K562 (cell line): ENCODE results near the gene UGT1A9. TPM values are rescaled to one million over a fixed set of nuclear protein-coding genes. Genes with fewer than 3 reads are reported as not detected.

Experiments used
- ATAC-seq: fragments of 200-7000 bp; cut with Tn5 transposase; 3 replicates; pipeline ENCODE4 v1.9.1; 2020; ENCODE audit warnings: moderate library complexity
- BruUV-seq: library from RNA; stranded (reverse); fragments of 400-500 nt; replicated peaks from 2 replicates; lab custom pipeline; 2021; lab: Mats Ljungman, UMichigan
- CTCF ChIA-PET: fragments of 300-600 bp; formaldehyde crosslinking; extraction: SDS; loops from one replicate; lab custom pipeline; 2021; ENCODE audit warnings: low intra/inter-chr PET ratio; lab: Yijun Ruan, JAX
- POLR2A ChIA-PET: fragments of 300-600, 350-650 bp; sonication (Branson Sonifier 250); formaldehyde crosslinking; extraction: SDS; loops from one replicate; lab custom pipeline; 2021; ENCODE audit warnings: antibody characterized with exemption, inconsistent platforms; lab: Yijun Ruan, JAX
- DNase-seq, 4 experiments: peaks; one replicate each; pipeline versions ENCODE4 v3.0.0 to v3.0.0-alpha.2; 2011 to 2018; ENCODE audit warnings: low spot score in 3 of 4, mixed read lengths in 3 of 4; ENCODE audit errors: extremely low read depth in 1 of 4
- FAIRE-seq: peaks from 2 replicates; lab custom pipeline; 2011; peaks lifted over from hg19 to GRCh38; lab: Jason Lieb, UNC
- H2AFZ ChIP-seq: 2 replicates; pipeline ENCODE4 v1.6.0; 2011; ENCODE audit warnings: low read depth, low read length, control low read depth, inconsistent platforms
- H3K27ac ChIP-seq: fragments of 200-600 bp; 3 replicates; pipeline ENCODE4 v1.8.0; 2011; ENCODE audit warnings: low read depth, mild to moderate bottlenecking, control low read depth, inconsistent platforms, low read length, moderate library complexity, mixed read lengths; ENCODE audit errors: extremely low read depth
- H3K27me3 ChIP-seq, 2 experiments: fragments of 300-600 bp in 1 of 2; 2 replicates in 1 of 2; 3 replicates in 1 of 2; pipeline versions ENCODE4 v1.6.0 to v1.8.0; 2011; ENCODE audit warnings: inconsistent platforms in 2 of 2, low read length in 2 of 2, mild to moderate bottlenecking in 1 of 2, mixed read lengths in 1 of 2, moderate library complexity in 1 of 2; ENCODE audit not compliant: control insufficient read depth in 2 of 2, insufficient read depth in 2 of 2
- H3K36me3 ChIP-seq: fragments of 300-600 bp; 3 replicates; pipeline ENCODE4 v1.8.0; 2011; ENCODE audit warnings: mild to moderate bottlenecking, low read length, inconsistent platforms; ENCODE audit not compliant: control insufficient read depth, insufficient read depth
- H3K4me1 ChIP-seq, 2 experiments: fragments of 200-600 bp in 1 of 2; replicated peaks in 1 of 2; 2 replicates in 1 of 2; 3 replicates in 1 of 2; pipeline versions ENCODE4 v1.5.1 to v1.8.0; 2011; ENCODE audit warnings: inconsistent platforms in 2 of 2, low read length in 2 of 2, mild to moderate bottlenecking in 1 of 2, mixed read lengths in 1 of 2, moderate library complexity in 1 of 2; ENCODE audit not compliant: control insufficient read depth in 2 of 2, insufficient read depth in 2 of 2
- H3K4me2 ChIP-seq: 2 replicates; pipeline ENCODE4 v1.6.1; 2011; ENCODE audit warnings: low read length, control low read depth, inconsistent platforms, mixed read lengths; ENCODE audit not compliant: insufficient read depth
- H3K4me3 ChIP-seq: fragments of 200-600 bp; sonication (generic), shearing (Covaris generic); 2 replicates; pipeline ENCODE4 v1.5.1; 2016; ENCODE audit warnings: control low read depth, inconsistent platforms
- H3K79me2 ChIP-seq: fragments of 200-600 bp; 3 replicates; pipeline ENCODE4 v1.8.0; 2011; ENCODE audit warnings: low read length, inconsistent platforms; ENCODE audit not compliant: control insufficient read depth, insufficient read depth
- H3K9ac ChIP-seq, 2 experiments: 2 replicates each; pipeline versions ENCODE4 v1.6.0 to v1.6.1; 2011; ENCODE audit warnings: low read depth in 2 of 2, low read length in 2 of 2, control low read depth in 1 of 2, inconsistent platforms in 1 of 2, mild to moderate bottlenecking in 1 of 2, mixed read lengths in 1 of 2; ENCODE audit not compliant: insufficient read depth in 1 of 2
- H3K9me1 ChIP-seq: one replicate; pipeline ENCODE4 v1.6.0; 2011; ENCODE audit warnings: inconsistent platforms, mild to moderate bottlenecking, low read length, moderate library complexity; ENCODE audit not compliant: control insufficient read depth, insufficient read depth
- H3K9me3 ChIP-seq: replicated peaks from 2 replicates; pipeline ENCODE4 v1.5.1; 2011; ENCODE audit warnings: low read depth, low read length, inconsistent platforms; ENCODE audit not compliant: control insufficient read depth, insufficient read depth
- H4K20me1 ChIP-seq: replicated peaks from 2 replicates; pipeline ENCODE4 v1.6.1; 2011; ENCODE audit warnings: low read length, inconsistent platforms, mixed read lengths; ENCODE audit not compliant: control insufficient read depth, insufficient read depth
- BRF1 ChIP-seq: IDR thresholded peaks from 3 replicates; pipeline ENCODE4 v1.6.1; 2011; ENCODE audit warnings: borderline replicate concordance, mild to moderate bottlenecking; ENCODE audit not compliant: insufficient read length; ENCODE audit errors: extremely low read depth
- DPF2 ChIP-seq: fragments of 450-650 bp; IDR thresholded peaks from 2 replicates; pipeline ENCODE4 v1.6.1; 2016
- NFRKB ChIP-seq: fragments of 450-650 bp; IDR thresholded peaks from 2 replicates; pipeline ENCODE4 v1.6.1; 2016; ENCODE audit warnings: low read depth
- RFX7 ChIP-seq: fragments of 250-450 bp; sonication (Bioruptor Pico); IDR thresholded peaks from 2 replicates; pipeline ENCODE4 v1.5.1; 2021; ENCODE audit warnings: mild to moderate bottlenecking
- SNIP1 ChIP-seq: fragments of 450-650 bp; IDR thresholded peaks from 2 replicates; pipeline ENCODE4 v1.7.1; 2017; ENCODE audit warnings: low read depth, mild to moderate bottlenecking
- ZSCAN29 ChIP-seq: fragments of 450-650 bp; IDR thresholded peaks from 2 replicates; pipeline ENCODE4 v1.6.1; 2017
- WGBS: fragments of 100-300 bp; shearing (Covaris generic); methylation state at CpG from one replicate; pipeline ENCODE4 v1.1.6; 2016; ENCODE audit warnings: low coverage, mixed read lengths; ENCODE audit not compliant: insufficient coverage; ENCODE audit errors: missing lambda C conversion rate; 5-methylcytosine and 5-hydroxymethylcytosine counted together
- in situ Hi-C: fragments of 300-500 bp; cut with MboI; formaldehyde crosslinking; loops from 4 replicates; pipeline ENCODE4 v1.15.0; 2018; ENCODE audit warnings: inconsistent platforms, mixed read lengths
- intact Hi-C: fragments of 100-400 bp; cut with micrococcal nuclease; formaldehyde crosslinking; loops from 2 replicates; pipeline ENCODE4 v1.14.2; 2022
- polyA plus RNA-seq, 8 experiments: library from polyadenylated mRNA; depleted of rRNA in 4 of 8; stranded (reverse) in 5 of 8; unstranded in 3 of 8; fragments of >200 nt; fragmentation: Nextera tagmentation in 2 of 8; fragmentation: Illumina TruSeq in 1 of 8; extraction: Ambion mirVana in 2 of 8; extraction: Trizol in 1 of 8; gene quantifications; 2 replicates each; pipeline versions ENCODE4 v1.2.1 to v1.2.3, GENCODE V29; 2011 to 2014; ENCODE audit warnings: inconsistent platforms in 1 of 8, missing spikeins in 1 of 8
- total RNA-seq, 7 experiments: library from RNA; depleted of rRNA in 6 of 7; stranded (reverse); fragments of >200 nt in 6 of 7; fragmentation: Illumina TruSeq in 2 of 7; extraction: Trizol in 2 of 7; gene quantifications; 2 replicates each; pipeline versions ENCODE4 v1.2.1 to v1.2.3, GENCODE V29; 2011 to 2021; ENCODE audit warnings: low replicate concordance in 1 of 7
- TF ChIP-seq, protein P1 (sequence below), 2 experiments: fragments of 150-350 bp in 1 of 2; IDR thresholded peaks; 2 replicates each; pipeline ENCODE4 v1.6.1; 2012 to 2016; ENCODE audit warnings: low read depth in 2 of 2, low read length in 2 of 2, mild to moderate bottlenecking in 1 of 2, moderate library complexity in 1 of 2
- TF ChIP-seq, protein P2 (sequence below): fragments of 450-650 bp; IDR thresholded peaks from 2 replicates; pipeline ENCODE4 v1.7.0; 2016; ENCODE audit warnings: borderline replicate concordance

Gene UGT1A9
- total and polyA plus RNA-seq, 9 of the 15 experiments (the other 6 are each of a cell fraction or from before 2014, with no cell fraction given) = 0.09 TPM; not detected in 8

DNA sequence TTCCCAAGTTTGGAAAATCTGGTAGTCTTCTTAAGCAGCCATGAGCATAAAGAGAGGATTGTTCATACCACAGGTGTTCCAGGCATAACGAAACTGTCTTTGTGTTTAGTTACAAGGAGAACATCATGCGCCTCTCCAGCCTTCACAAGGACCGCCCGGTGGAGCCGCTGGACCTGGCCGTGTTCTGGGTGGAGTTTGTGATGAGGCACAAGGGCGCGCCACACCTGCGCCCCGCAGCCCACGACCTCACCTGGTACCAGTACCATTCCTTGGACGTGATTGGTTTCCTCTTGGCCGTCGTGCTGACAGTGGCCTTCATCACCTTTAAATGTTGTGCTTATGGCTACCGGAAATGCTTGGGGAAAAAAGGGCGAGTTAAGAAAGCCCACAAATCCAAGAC lies 100.5 kb downstream of the UGT1A9 start (continued):
- TF ChIP-seq, protein P1, sequence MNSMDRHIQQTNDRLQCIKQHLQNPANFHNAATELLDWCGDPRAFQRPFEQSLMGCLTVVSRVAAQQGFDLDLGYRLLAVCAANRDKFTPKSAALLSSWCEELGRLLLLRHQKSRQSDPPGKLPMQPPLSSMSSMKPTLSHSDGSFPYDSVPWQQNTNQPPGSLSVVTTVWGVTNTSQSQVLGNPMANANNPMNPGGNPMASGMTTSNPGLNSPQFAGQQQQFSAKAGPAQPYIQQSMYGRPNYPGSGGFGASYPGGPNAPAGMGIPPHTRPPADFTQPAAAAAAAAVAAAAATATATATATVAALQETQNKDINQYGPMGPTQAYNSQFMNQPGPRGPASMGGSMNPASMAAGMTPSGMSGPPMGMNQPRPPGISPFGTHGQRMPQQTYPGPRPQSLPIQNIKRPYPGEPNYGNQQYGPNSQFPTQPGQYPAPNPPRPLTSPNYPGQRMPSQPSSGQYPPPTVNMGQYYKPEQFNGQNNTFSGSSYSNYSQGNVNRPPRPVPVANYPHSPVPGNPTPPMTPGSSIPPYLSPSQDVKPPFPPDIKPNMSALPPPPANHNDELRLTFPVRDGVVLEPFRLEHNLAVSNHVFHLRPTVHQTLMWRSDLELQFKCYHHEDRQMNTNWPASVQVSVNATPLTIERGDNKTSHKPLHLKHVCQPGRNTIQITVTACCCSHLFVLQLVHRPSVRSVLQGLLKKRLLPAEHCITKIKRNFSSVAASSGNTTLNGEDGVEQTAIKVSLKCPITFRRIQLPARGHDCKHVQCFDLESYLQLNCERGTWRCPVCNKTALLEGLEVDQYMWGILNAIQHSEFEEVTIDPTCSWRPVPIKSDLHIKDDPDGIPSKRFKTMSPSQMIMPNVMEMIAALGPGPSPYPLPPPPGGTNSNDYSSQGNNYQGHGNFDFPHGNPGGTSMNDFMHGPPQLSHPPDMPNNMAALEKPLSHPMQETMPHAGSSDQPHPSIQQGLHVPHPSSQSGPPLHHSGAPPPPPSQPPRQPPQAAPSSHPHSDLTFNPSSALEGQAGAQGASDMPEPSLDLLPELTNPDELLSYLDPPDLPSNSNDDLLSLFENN (IDR thresholded peaks at IDR 0.05; ENCODE audit: low read depth in 2 of 2, low read length in 2 of 2) = no peak

DNA sequence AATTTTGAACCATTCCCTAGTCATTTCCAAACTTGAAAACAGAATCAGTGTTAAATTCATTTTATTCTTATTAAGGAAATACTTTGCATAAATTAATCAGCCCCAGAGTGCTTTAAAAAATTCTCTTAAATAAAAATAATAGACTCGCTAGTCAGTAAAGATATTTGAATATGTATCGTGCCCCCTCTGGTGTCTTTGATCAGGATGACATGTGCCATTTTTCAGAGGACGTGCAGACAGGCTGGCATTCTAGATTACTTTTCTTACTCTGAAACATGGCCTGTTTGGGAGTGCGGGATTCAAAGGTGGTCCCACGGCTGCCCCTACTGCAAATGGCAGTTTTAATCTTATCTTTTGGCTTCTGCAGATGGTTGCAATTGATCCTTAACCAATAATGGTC lies 100.9 kb downstream of the UGT1A9 start:
- POLR2A ChIA-PET = no interaction called here
- CTCF ChIA-PET = no interaction called here
- Histone ChIP-seq H4K20me1 (no peaks in the 10 kb centered on the region), H3K4me1 (no peaks in the 10 kb centered on the region), H3K4me3 (no peak overlapping the region), H3K36me3 (no peaks in the 10 kb centered on the region), H3K27ac (no peak overlapping the region), H2AFZ (no peak overlapping the region), H3K79me2 (no peaks in the 10 kb centered on the region), H3K9ac (no peak overlapping the region), H3K9me3 (no peaks in the 10 kb centered on the region), H3K27me3 (peaks cover 0 to 13% of the 10 kb centered on the region in 2 experiments; a peak in 3 of 5 replicates), H3K9me1 (no peaks in the 10 kb centered on the region), H3K4me2 (no peak overlapping the region)
- BruUV-seq = no TSS peak
- intact Hi-C loops (no loop called here), in situ Hi-C loops (no loop called here)
- TF ChIP-seq BRF1 = no peak
- TF ChIP-seq SNIP1 = no peak
- no peak for TF ChIP-seq NFRKB
- TF ChIP-seq DPF2 = no peak
- no peak for TF ChIP-seq ZSCAN29
- no peak for TF ChIP-seq RFX7
- TF ChIP-seq, protein P2, sequence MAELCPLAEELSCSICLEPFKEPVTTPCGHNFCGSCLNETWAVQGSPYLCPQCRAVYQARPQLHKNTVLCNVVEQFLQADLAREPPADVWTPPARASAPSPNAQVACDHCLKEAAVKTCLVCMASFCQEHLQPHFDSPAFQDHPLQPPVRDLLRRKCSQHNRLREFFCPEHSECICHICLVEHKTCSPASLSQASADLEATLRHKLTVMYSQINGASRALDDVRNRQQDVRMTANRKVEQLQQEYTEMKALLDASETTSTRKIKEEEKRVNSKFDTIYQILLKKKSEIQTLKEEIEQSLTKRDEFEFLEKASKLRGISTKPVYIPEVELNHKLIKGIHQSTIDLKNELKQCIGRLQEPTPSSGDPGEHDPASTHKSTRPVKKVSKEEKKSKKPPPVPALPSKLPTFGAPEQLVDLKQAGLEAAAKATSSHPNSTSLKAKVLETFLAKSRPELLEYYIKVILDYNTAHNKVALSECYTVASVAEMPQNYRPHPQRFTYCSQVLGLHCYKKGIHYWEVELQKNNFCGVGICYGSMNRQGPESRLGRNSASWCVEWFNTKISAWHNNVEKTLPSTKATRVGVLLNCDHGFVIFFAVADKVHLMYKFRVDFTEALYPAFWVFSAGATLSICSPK = no peak
- 4% methylated on average over 5 of the region's 5 CpGs for WGBS
- ATAC-seq (no peak), DNase-seq (no peak), FAIRE-seq (no peak)
